Measurements from ENCODE around the gene GLIS1.

Gene GLIS1

DNA sequence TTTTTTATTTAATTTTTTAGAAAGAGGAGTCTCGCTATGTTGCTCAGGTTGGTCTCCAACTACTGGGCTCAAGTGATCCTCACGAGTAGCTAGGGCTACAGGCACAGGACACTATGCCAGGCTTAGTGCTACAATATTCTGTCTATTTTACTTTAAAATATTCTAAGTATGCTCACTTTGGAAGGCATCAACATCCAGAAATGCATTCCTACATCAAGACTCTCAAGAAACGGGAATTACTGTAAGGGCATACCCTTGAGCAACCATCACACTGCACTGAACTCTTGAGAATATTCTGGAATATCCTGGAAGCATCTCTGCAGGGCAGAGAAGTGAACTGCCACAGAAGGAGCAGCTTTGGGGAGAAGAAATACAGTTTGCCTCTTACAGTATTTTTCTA is 280.3 kb downstream of the GLIS1 start:
- Histone ChIP-seq H3K9me3 (replicated peaks; ENCODE audit: insufficient read depth, low read length) (no peaks in the 10 kb centered on the region), H3K4me3 (ENCODE audit: low read length) (no peak overlapping the region), H3K36me3 (replicated peaks; ENCODE audit: insufficient read depth, low read length) (no peaks in the 10 kb centered on the region), H2AFZ (ENCODE audit: low read length) (no peak overlapping the region), H3K27me3 (replicated peaks; ENCODE audit: insufficient read depth, low read length) (no peaks in the 10 kb centered on the region), H3F3A (ENCODE audit: insufficient read depth, low read length) (no peaks in the 10 kb centered on the region), H3K27ac (ENCODE audit: low read length) (no peak overlapping the region), H3K4me1 (ENCODE audit: low read length) (no peaks in the 10 kb centered on the region), H3K9me2 (replicated peaks; ENCODE audit: insufficient read depth, low read length) (no peaks in the 10 kb centered on the region), H3K9ac (ENCODE audit: low read length) (no peak overlapping the region), H3K4me2 (ENCODE audit: low read depth, low read length) (no peak overlapping the region), H4K20me1 (ENCODE audit: insufficient read depth, low read length) (no peaks in the 10 kb centered on the region), H3K79me2 (ENCODE audit: low read length) (no peaks in the 10 kb centered on the region)
- no peak for DNase-seq
- TF ChIP-seq EZH2 (optimal IDR thresholded peaks at IDR 0.05; ENCODE audit: low read depth, low read length) (no peak), EZH2phosphoT487 (IDR thresholded peaks at IDR 0.05; ENCODE audit: low read length) (no peak)
- TF ChIP-seq, protein P1, sequence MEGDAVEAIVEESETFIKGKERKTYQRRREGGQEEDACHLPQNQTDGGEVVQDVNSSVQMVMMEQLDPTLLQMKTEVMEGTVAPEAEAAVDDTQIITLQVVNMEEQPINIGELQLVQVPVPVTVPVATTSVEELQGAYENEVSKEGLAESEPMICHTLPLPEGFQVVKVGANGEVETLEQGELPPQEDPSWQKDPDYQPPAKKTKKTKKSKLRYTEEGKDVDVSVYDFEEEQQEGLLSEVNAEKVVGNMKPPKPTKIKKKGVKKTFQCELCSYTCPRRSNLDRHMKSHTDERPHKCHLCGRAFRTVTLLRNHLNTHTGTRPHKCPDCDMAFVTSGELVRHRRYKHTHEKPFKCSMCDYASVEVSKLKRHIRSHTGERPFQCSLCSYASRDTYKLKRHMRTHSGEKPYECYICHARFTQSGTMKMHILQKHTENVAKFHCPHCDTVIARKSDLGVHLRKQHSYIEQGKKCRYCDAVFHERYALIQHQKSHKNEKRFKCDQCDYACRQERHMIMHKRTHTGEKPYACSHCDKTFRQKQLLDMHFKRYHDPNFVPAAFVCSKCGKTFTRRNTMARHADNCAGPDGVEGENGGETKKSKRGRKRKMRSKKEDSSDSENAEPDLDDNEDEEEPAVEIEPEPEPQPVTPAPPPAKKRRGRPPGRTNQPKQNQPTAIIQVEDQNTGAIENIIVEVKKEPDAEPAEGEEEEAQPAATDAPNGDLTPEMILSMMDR (IDR thresholded peaks at IDR 0.05; ENCODE audit: low read length): no peak
